Kidney (tissue), 14 donors: ENCODE data around the gene ING5. TPM values are rescaled to one million over a fixed set of nuclear protein-coding genes. Genes with fewer than 3 reads are reported as not detected.
"Not testable (repeated sequence)": the region's sequence is repeated elsewhere in the genome, so short reads cannot be mapped to it uniquely, and the experiment has no call there.

Experiments used
- DNase-seq, 5 donors: peaks; one replicate each; pipeline ENCODE4 v3.0.0-alpha.2; 2013 to 2020
- FAIRE-seq: peaks from 2 replicates; lab custom pipeline; 2012; peaks lifted over from hg19 to GRCh38; lab: Jason Lieb, UNC
- H3K27ac ChIP-seq, 2 donors: one replicate each; pipeline ENCODE4 v1.7.0; 2013; ENCODE audit warnings: low read depth in 2 of 2, low read length in 2 of 2, inconsistent platforms in 1 of 2
- H3K27me3 ChIP-seq: one replicate; pipeline ENCODE4 v1.7.1; 2013; ENCODE audit warnings: low read length, inconsistent platforms; ENCODE audit not compliant: control insufficient read depth, insufficient read depth
- H3K36me3 ChIP-seq, 3 donors: one replicate each; pipeline versions ENCODE4 v1.7.0 to v1.7.1; 2013; ENCODE audit warnings: low read length in 3 of 3, control low read depth in 1 of 3, inconsistent platforms in 1 of 3; ENCODE audit not compliant: insufficient read depth in 3 of 3, control insufficient read depth in 2 of 3
- H3K4me1 ChIP-seq, 3 donors: one replicate each; pipeline versions ENCODE4 v1.7.0 to v1.7.1; 2013; ENCODE audit warnings: low read length in 3 of 3, inconsistent platforms in 1 of 3, low read depth in 1 of 3; ENCODE audit not compliant: control insufficient read depth in 2 of 3, insufficient read depth in 2 of 3
- H3K4me3 ChIP-seq, 3 donors: one replicate each; pipeline versions ENCODE4 v1.7.0 to v1.8.1; 2013; ENCODE audit warnings: low read length in 3 of 3, control low read depth in 1 of 3, inconsistent platforms in 1 of 3
- H3K9ac ChIP-seq, 3 donors: one replicate each; pipeline versions ENCODE4 v1.7.0 to v1.7.1; 2013; ENCODE audit warnings: low read length in 3 of 3, control low read depth in 1 of 3, inconsistent platforms in 1 of 3
- H3K9me3 ChIP-seq, 3 donors: one replicate each; pipeline versions ENCODE4 v1.7.0 to v1.7.1; 2013; ENCODE audit warnings: low read length in 3 of 3, control low read depth in 1 of 3, inconsistent platforms in 1 of 3; ENCODE audit not compliant: control insufficient read depth in 2 of 3, insufficient read depth in 1 of 3
- intact Hi-C: fragments of 100-400 bp; cut with DNase I; formaldehyde crosslinking; loops from one replicate; pipeline ENCODE4 v1.11.1; 2022
- polyA plus RNA-seq: library from polyadenylated mRNA; stranded (reverse); fragments of 350-450 nt; fragmentation: Illumina TruSeq; extraction: RNeasy Lipid Tissue Mini Kit (QIAGEN cat#74804); gene quantifications from one replicate; pipeline ENCODE4 v1.2.3, GENCODE V29; 2014; ENCODE audit warnings: low read depth, low replicate concordance; ENCODE audit not compliant: insufficient read depth
- total RNA-seq: library from RNA; stranded (reverse); fragmentation: NEBNext Ultra II Directional; extraction: Animal tissue kit (Norgen Biotek cat#: 25700); gene quantifications from one replicate; pipeline ENCODE4 v1.2.1, GENCODE V29; 2021
- TF ChIP-seq, protein P1 (sequence below): IDR thresholded peaks from 3 replicates; pipeline ENCODE4 v1.5.1; 2012; ENCODE audit warnings: mild to moderate bottlenecking, moderate library complexity, borderline replicate concordance; ENCODE audit not compliant: insufficient read depth; ENCODE audit errors: extremely low read depth
- donor health status: control.
- donor health status: control.
- donor health status: control.
- donor health status: control.
- donor health status: control.
- donor health status: DM: yes; HTN: yes; CAD: no.
- donor health status: Normal renal cell carcinoma (clear cell type).

ING5 gene
- total and polyA plus RNA-seq, 2 donors from 2014 or later, result 27.3 to 37.7 TPM

DNA sequence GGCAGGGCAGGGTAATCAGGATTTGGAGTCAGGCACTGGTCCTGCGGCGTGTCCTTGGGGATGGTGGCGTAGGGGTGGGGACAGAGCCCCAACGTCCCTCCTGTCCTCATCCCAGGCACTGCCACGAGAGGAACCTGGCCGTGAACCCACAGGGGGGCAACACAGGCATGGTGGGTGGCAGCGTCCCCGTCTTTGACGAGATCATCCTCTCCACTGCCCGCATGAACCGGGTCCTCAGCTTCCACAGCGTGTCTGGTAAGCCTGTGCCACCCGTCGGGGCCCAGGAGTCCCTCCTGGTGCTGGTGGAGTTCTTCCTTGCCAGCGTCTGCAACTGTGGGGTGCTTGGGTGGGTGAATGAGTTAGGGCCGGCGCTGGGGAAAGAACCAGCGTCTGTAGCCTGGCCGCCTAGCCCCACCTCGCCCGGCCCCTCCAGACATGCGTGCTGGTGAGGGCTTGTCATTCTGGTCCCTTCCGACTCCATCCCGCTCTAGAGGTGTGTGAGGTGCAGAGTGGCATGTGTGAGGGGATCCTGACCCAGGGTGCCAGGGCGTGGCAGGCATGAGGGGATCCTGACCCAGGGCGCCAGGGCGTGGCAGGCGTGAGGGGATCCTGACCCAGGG, 40.6 kb downstream of the ING5 start:
- no peaks in the 10 kb centered on the region for H3K27me3 ChIP-seq
- H3K36me3 ChIP-seq, result peaks cover 0 to 15% (median 12%) of the 10 kb centered on the region in 3 donors
- TF ChIP-seq, protein P1, sequence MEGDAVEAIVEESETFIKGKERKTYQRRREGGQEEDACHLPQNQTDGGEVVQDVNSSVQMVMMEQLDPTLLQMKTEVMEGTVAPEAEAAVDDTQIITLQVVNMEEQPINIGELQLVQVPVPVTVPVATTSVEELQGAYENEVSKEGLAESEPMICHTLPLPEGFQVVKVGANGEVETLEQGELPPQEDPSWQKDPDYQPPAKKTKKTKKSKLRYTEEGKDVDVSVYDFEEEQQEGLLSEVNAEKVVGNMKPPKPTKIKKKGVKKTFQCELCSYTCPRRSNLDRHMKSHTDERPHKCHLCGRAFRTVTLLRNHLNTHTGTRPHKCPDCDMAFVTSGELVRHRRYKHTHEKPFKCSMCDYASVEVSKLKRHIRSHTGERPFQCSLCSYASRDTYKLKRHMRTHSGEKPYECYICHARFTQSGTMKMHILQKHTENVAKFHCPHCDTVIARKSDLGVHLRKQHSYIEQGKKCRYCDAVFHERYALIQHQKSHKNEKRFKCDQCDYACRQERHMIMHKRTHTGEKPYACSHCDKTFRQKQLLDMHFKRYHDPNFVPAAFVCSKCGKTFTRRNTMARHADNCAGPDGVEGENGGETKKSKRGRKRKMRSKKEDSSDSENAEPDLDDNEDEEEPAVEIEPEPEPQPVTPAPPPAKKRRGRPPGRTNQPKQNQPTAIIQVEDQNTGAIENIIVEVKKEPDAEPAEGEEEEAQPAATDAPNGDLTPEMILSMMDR, result no peak
- DNase-seq, result peak in 1 of 5 donors; percentile 71
- no peak overlapping the region for H3K4me3 ChIP-seq
- H3K9me3 ChIP-seq, result no peaks in the 10 kb centered on the region
- no peak for FAIRE-seq
- intact Hi-C loops, result no loop called here
- no peak overlapping the region for H3K9ac ChIP-seq
- no peaks in the 10 kb centered on the region for H3K4me1 ChIP-seq
- H3K27ac ChIP-seq, result no peak overlapping the region

DNA sequence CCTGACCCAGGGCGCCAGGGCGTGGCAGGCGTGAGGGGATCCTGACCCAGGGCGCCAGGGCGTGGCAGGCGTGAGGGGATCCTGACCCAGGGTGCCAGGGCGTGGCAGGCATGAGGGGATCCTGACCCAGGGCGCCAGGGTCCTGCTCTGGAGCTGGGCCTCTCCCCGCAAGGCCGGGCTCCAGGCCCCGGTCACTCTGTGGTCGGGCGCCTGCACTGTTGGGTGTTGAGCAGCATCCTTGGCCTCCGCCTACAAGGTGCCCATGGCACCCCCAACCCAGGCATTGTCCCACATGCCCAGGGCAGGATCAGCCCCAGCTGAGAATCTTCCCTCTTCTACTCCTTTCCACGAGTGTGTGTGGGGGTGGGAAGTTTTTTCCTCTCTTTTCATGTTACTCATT, 41.2 kb downstream of the ING5 start:
- H3K4me3 ChIP-seq, DNase-seq, FAIRE-seq, H3K27ac ChIP-seq, H3K4me1 ChIP-seq, H3K9ac ChIP-seq, H3K9me3 ChIP-seq, H3K27me3 ChIP-seq, intact Hi-C loops: not testable (repeated sequence)
- H3K36me3 ChIP-seq, result peaks cover 0 to 15% (median 12%) of the 10 kb centered on the region in 3 donors

DNA sequence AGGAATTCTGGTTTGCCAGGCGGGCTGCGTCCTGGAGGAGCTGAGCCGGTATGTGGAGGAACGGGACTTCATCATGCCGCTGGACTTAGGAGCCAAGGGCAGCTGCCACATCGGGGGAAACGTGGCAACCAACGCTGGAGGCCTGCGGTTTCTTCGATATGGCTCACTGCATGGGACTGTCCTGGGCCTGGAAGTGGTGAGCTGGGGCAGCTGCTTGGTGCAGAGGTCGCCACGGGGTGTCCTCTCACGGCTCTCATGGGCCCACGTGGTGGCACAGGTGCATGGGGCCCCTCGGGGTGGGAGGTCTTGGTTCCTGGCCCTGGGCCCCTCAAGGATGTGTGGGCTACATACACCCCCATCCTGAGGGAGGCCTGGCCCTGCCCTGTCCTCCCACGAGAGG, 41.8 kb downstream of the ING5 start:
- DNase-seq (no peak), FAIRE-seq (no peak)
- TF ChIP-seq, protein P1, result no peak
- Histone ChIP-seq H3K4me1 (no peaks in the 10 kb centered on the region), H3K4me3 (no peak overlapping the region), H3K27ac (no peak overlapping the region), H3K36me3 (peaks cover 0 to 15% (median 10%) of the 10 kb centered on the region in 3 donors), H3K9me3 (no peaks in the 10 kb centered on the region), H3K27me3 (no peaks in the 10 kb centered on the region), H3K9ac (no peak overlapping the region)
- intact Hi-C loops, result no loop called here

DNA sequence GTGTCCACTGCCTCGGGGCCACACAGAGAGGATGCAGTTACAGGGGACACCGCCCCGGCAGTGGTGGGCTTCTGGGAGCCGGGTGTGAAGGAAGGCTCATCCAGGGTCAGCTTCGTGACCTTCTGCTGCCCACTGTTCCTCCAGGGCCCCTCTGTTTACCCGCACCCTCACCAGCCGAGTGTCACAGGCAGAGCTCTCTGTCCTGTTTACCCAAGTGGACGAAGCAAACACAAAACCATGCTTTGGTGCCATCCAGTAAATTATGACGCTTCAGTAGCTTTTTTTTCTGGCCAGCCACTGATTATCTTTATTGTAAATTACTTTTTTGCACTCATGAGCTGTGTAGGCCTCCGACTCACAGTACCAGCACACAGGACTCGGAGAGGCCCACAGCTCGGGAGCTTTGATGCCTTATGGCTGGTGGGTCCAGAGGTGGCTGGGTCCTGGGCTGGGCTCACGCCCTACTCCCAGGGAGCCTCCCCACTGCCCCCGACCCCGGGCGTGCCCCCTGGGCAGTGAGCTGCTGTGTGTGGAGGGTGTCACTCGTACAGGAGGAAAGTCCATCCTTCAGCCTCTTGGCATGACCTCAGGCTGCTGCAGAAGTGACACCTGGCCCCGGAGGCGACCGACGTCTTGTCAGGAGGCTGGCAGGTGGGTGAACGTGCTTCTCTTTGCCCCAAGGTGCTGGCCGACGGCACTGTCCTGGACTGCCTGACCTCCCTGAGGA, 42.4 kb downstream of the ING5 start:
- no peak overlapping the region for H3K9ac ChIP-seq
- no peaks in the 10 kb centered on the region for H3K4me1 ChIP-seq
- no peak overlapping the region for H3K27ac ChIP-seq
- TF ChIP-seq, protein P1, result no peak
- no peak overlapping the region for H3K4me3 ChIP-seq
- intact Hi-C loops, result no loop called here
- peaks cover 0 to 15% (median 10%) of the 10 kb centered on the region in 3 donors for H3K36me3 ChIP-seq
- DNase-seq (no peak), FAIRE-seq (no peak)
- no peaks in the 10 kb centered on the region for H3K9me3 ChIP-seq
- H3K27me3 ChIP-seq, result no peaks in the 10 kb centered on the region
